Fibroblast of pulmonary artery (primary cell): ENCODE results near the gene EGFR.
A peak's percentile ranks its signal among the peaks of the same experiment; 100 is the strongest.

ENCODE experiments used
- DNase-seq: peaks from one replicate; pipeline ENCODE4 v3.0.0-alpha.2; 2010; ENCODE audit warnings: low read depth
- H3K4me3 ChIP-seq: replicated peaks from 2 replicates; pipeline ENCODE4 v1.5.1; 2011; ENCODE audit warnings: low read depth, mild to moderate bottlenecking, control low read depth, low read length, moderate library complexity
- TF ChIP-seq, protein P1 (sequence below): IDR thresholded peaks from 2 replicates; pipeline ENCODE4 v1.5.1; 2011; ENCODE audit warnings: mild to moderate bottlenecking, control low read depth, low read length, inconsistent platforms; ENCODE audit errors: missing control alignments

Gene EGFR

DNA sequence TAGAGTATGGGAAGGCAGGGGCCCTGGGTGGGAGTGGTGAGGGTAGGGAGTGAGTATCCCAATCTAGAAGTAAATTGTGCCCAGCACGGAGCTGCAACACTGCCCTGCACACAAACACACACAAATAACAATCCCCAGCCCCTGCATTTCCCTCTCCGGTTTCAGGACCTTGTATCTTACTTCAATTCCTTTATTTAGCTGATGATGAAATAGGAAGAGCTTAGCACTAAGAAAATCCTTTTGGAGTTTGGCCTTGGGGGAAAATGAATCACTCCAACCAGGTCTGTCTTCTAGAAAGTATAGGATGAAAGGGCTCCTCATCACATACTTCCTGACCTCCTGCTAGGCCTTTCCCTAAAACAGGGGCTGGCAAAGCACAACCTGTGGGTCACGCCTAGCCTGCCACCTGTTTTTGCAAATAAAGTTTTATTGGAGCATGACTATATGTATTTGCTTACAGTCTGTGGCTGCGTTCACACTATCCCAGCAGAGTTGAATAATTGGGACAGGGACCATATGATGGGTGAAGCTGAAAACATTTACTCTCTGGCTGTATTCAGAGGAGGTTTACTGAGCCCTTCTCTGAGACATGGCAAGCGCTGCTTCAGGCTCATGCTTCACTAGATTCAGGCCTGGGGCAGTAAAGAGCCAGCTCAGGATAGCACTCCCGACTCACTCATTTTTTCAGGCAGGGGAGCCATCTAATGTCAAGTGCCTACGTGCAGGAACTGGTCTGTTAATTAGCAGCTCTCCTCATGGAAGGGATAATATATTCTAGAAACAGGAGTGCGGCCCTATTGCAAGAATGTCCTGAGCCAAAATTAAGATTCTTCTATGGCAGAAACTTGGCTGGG, 111.0 kb downstream of the EGFR start:
- TF ChIP-seq, protein P1, sequence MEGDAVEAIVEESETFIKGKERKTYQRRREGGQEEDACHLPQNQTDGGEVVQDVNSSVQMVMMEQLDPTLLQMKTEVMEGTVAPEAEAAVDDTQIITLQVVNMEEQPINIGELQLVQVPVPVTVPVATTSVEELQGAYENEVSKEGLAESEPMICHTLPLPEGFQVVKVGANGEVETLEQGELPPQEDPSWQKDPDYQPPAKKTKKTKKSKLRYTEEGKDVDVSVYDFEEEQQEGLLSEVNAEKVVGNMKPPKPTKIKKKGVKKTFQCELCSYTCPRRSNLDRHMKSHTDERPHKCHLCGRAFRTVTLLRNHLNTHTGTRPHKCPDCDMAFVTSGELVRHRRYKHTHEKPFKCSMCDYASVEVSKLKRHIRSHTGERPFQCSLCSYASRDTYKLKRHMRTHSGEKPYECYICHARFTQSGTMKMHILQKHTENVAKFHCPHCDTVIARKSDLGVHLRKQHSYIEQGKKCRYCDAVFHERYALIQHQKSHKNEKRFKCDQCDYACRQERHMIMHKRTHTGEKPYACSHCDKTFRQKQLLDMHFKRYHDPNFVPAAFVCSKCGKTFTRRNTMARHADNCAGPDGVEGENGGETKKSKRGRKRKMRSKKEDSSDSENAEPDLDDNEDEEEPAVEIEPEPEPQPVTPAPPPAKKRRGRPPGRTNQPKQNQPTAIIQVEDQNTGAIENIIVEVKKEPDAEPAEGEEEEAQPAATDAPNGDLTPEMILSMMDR, result no peak
- H3K4me3 ChIP-seq, result no peak overlapping the region
- peak; percentile 74 for DNase-seq

DNA sequence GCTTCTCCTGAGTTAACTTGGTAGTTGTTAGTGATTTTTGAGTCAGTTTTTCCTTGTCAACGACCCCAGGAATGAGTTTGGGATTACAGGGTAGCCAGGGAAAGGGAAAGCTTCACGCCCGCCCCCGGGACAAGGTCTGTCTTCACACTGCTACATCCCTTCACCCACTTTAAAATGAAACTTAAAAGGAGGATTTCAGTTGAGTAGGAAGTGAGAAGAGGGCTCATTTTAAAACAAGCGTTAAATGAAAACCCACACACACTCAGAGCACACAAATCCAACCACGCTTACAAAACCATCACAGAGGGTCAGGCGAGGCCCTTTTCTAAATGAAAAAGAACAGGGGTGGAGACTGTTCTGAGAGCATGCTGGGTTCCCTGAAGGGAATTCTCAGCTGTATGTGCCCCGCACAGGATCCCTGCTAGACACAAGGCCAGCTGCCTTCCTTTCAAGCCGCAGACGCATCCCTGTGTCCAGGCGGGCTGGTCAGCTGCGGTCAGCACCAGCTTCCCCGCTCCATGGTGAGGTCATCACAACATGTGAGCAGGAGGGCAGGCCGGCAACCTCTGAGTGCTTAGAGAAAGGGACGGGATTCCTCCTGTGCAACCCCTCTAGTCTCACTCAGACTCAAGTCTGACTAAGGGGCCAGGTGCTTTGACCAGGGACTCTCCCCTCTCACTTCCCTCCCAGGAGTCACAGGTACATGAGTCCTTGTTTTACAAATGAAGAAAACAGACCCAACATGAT, 111.8 kb downstream of the EGFR start:
- H3K4me3 ChIP-seq, result no peak overlapping the region
- DNase-seq, result peak; percentile 73
- TF ChIP-seq, protein P1, result no peak

DNA sequence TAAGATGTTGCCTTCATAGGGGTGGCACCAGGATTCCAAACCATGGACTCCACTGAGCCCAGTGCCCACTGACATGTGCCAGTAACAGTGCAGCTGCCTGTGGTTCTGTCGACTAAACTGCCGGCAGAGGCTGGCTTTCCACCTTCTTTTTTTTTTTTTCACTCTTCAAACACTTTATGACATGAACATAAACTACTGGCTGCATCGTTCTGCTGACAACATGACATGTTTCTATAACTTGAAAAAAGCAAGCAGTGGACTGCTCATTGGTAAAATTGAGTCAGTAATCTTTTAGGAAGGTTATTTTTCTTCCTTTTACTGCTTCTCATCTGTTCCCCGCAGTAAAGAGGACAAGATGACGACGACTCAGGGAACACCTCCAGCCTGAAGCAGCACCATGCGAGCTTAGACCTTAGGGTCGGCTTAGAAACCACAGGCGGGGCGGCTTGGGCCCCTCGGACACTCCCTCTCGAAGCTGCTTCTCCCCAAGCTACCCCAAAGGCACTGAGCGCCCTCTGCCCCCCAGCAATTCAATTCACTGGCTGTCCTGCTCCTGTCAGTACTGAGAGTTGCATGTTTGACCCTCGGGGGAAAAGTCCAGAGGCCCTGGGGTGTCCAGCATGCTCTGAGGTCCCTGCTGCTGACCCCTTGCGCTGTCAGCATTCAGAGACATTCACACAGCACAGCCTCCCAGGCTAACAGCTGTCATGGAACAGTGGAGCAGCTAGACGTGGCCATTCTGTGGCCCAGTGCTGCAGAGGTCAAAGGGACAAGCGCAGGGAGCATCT, 112.5 kb downstream of the EGFR start:
- H3K4me3 ChIP-seq, result no peak overlapping the region
- DNase-seq, result no peak

DNA sequence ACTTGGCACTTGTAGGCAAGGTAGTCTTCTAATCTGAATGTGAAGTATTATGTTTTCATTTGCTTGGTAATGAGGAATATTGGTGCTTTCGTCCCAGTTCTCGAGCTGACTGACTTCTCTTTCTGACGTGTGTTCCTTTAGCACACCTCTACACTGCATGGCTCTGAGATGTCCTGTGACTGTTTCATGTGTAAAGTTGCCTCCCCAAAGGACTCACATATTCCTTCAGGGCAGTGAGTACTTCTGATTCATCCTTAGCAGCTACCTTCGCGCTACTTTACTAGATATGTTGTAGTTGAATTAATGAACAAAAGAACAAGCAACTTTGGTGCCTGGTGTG, 113.7 kb downstream of the EGFR start:
- H3K4me3 ChIP-seq, result no peak overlapping the region
- DNase-seq, result no peak
- TF ChIP-seq, protein P1, result no peak

More for the DNA sequence above, 112.5 kb downstream of the EGFR start:
- TF ChIP-seq, protein P1, result no peak

DNA sequence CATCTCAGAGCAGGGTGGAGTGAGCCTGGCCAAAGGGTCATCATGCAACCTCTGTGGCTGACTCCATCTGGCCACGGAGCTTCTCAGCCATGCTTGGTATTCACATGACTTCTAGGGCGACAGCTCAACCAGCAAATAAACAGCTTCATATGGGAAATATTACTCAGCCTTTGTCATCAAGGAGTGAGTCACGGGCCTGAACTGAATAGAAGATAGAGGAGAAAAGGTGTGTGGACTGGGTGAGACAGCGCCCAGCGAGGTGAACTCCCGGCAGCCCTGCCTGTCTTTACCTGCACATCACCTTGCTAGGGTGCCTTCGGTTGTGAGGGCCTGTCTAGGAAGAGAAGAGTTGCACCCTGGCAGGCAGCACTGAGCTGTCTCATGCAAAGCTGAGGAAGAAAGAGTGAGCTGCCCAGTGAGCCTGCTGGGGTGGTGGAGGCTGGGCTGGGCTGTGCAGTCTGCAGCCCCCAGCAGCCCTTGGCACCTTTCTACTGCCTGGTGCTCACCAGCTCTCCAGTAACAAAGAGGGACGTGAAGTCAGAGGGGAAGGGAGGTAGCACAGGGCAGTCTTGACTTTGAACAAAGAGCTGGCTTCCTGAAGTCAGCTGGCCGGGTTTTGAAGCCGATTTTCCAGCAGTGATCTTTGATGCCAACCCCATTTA, 114.2 kb downstream of the EGFR start:
- peak; percentile 94 for DNase-seq
- no peak overlapping the region for H3K4me3 ChIP-seq
- TF ChIP-seq, protein P1, result no peak

DNA sequence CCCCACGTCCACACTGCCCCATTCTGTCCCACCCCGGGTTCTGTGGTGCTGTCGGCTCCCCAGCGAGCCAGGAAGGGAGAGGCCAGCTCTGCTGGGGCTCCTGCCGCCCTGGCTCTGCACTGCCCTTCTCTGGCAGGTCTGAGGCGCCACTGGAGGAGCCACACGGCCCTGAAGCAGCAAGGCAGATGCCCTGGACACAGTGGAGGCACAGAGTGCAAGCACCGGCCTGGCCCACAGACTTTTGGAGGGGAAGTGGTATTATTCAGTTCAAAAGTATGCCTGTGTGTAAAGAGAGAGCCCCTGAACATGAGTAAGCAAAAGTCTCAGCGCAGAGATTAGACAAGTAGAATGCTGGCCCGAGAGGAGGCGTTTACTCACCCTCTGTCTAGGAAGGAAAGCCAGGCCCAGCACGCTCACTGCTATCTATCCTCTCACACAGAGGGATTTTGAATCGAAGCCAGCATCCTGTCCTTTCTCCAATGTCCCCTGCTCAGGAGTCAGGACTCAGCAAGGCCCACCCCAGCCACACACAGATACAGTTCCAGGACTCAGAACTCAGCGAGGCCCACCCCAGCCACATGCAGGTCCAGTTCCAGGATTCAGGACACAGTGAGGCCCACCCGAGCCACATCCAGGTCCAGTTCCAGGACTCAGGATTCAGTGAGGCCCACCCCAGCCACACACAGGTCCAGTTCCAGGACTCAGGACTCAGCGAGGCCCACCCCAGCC, 115.0 kb downstream of the EGFR start:
- TF ChIP-seq, protein P1, result no peak
- peak; percentile 97 for DNase-seq
- H3K4me3 ChIP-seq, result peak overlapping the region; percentile 2
